HEK293 (cell line): ENCODE results near the gene TCF3.

Experiments
- SALL2 ChIP-seq: fragments of 450-650 bp; formaldehyde crosslinking; IDR thresholded peaks from 2 replicates; pipeline ENCODE4 v1.5.0; 2017; ENCODE audit warnings: missing biosample characterization, mild to moderate bottlenecking, missing genetic modification characterization, borderline replicate concordance
- SP3 ChIP-seq: fragments of 450-650 bp; formaldehyde crosslinking; IDR thresholded peaks from 2 replicates; pipeline ENCODE4 v1.5.1; 2016; ENCODE audit warnings: missing biosample characterization, missing genetic modification characterization
- TCF7L2 ChIP-seq: IDR thresholded peaks from 2 replicates; pipeline ENCODE4 v1.6.1; 2011; ENCODE audit warnings: low read depth, mild to moderate bottlenecking, inconsistent platforms, low read length, moderate library complexity, borderline replicate concordance
- WT1 ChIP-seq: fragments of 450-650 bp; formaldehyde crosslinking; IDR thresholded peaks from 2 replicates; pipeline ENCODE4 v1.5.1; 2016; ENCODE audit warnings: missing biosample characterization, missing genetic modification characterization
- ZBTB10 ChIP-seq: fragments of 450-650 bp; formaldehyde crosslinking; IDR thresholded peaks from 2 replicates; pipeline ENCODE4 v1.5.1; 2016; ENCODE audit warnings: missing biosample characterization, missing genetic modification characterization
- ZBTB48 ChIP-seq: fragments of 450-650 bp; formaldehyde crosslinking; IDR thresholded peaks from 2 replicates; pipeline ENCODE4 v1.5.1; 2016; ENCODE audit warnings: missing biosample characterization, missing genetic modification characterization
- ZBTB49 ChIP-seq: fragments of 450-650 bp; formaldehyde crosslinking; IDR thresholded peaks from 2 replicates; pipeline ENCODE4 v1.5.1; 2016; ENCODE audit warnings: missing biosample characterization, missing genetic modification characterization, low read depth
- ZEB2 ChIP-seq: fragments of 450-650 bp; formaldehyde crosslinking; IDR thresholded peaks from 2 replicates; pipeline ENCODE4 v1.5.1; 2016; ENCODE audit warnings: missing biosample characterization, missing genetic modification characterization
- ZNF174 ChIP-seq: fragments of 450-650 bp; formaldehyde crosslinking; IDR thresholded peaks from 2 replicates; pipeline ENCODE4 v1.5.0; 2017; ENCODE audit warnings: missing biosample characterization, mild to moderate bottlenecking, missing genetic modification characterization
- ZNF19 ChIP-seq: fragments of 450-650 bp; formaldehyde crosslinking; IDR thresholded peaks from 2 replicates; pipeline ENCODE4; 2016; ENCODE audit warnings: missing biosample characterization, missing genetic modification characterization, low read depth
- ZNF324 ChIP-seq: fragments of 450-650 bp; formaldehyde crosslinking; IDR thresholded peaks from 2 replicates; pipeline ENCODE4 v1.5.1; 2016; ENCODE audit warnings: missing biosample characterization, missing genetic modification characterization
- ZNF398 ChIP-seq: fragments of 450-650 bp; formaldehyde crosslinking; IDR thresholded peaks from 2 replicates; pipeline ENCODE4 v1.5.1; 2017; ENCODE audit warnings: missing biosample characterization, missing genetic modification characterization
- ZNF473 ChIP-seq: fragments of 450-650 bp; formaldehyde crosslinking; IDR thresholded peaks from 2 replicates; pipeline ENCODE4 v1.5.1; 2017; ENCODE audit warnings: missing biosample characterization, missing genetic modification characterization
- ZNF561 ChIP-seq: fragments of 450-650 bp; IDR thresholded peaks from 2 replicates; pipeline ENCODE4 v1.5.1; 2018; ENCODE audit warnings: missing biosample characterization, missing genetic modification characterization, borderline replicate concordance
- ZNF692 ChIP-seq: fragments of 450-650 bp; formaldehyde crosslinking; IDR thresholded peaks from 2 replicates; pipeline ENCODE4 v1.5.1; 2016; ENCODE audit warnings: missing biosample characterization, missing genetic modification characterization
- ZNF830 ChIP-seq: fragments of 450-650 bp; IDR thresholded peaks from 2 replicates; pipeline ENCODE4 v1.5.0; 2018; ENCODE audit warnings: missing biosample characterization, missing genetic modification characterization, low read depth, mild to moderate bottlenecking, moderate library complexity
- ZNF837 ChIP-seq: fragments of 450-650 bp; formaldehyde crosslinking; IDR thresholded peaks from 2 replicates; pipeline ENCODE4 v1.5.1; 2016; ENCODE audit warnings: missing biosample characterization, missing genetic modification characterization
- ZSCAN4 ChIP-seq: fragments of 450-650 bp; formaldehyde crosslinking; IDR thresholded peaks from 2 replicates; pipeline ENCODE4 v1.5.1; 2017; ENCODE audit warnings: missing biosample characterization, missing genetic modification characterization

Gene TCF3

GRCh38 chr19:1568320-1569019 lies 83.9 kb downstream of the TCF3 start, which contains the start of gene MEX3D (continued):
- TF ChIP-seq ZNF19 = no peak
- TF ChIP-seq ZNF692 (tag by site-specific recombination) = peak; percentile 78
- no peak for TF ChIP-seq TCF7L2
- TF ChIP-seq ZNF830 (tag by site-specific recombination) = no peak
- TF ChIP-seq SALL2 (tag by site-specific recombination) = no peak
- TF ChIP-seq ZNF837 (tag by site-specific recombination) = no peak
- no peak for TF ChIP-seq ZNF324 (tag by site-specific recombination)
- no peak for TF ChIP-seq ZBTB49 (tag by site-specific recombination)
- no peak for TF ChIP-seq ZNF174 (tag by site-specific recombination)
- peak; percentile 19; the same call in 1 of the 2 replicates for TF ChIP-seq WT1 (tag by site-specific recombination)
- TF ChIP-seq ZBTB10 (tag by site-specific recombination) = peak; percentile 71
- no peak for TF ChIP-seq ZNF473 (tag by site-specific recombination)
- TF ChIP-seq ZNF561 = no peak
- peak; percentile 54; the same call in 1 of the 2 replicates for TF ChIP-seq ZBTB48 (tag by site-specific recombination)
- peak; percentile 50; the same call in 1 of the 2 replicates for TF ChIP-seq ZEB2 (tag by site-specific recombination)
- 0 out of 2 replicates have a peak, but pooled peaks have one; percentile 8 for TF ChIP-seq ZNF398 (tag by site-specific recombination)
- peak; percentile 37; the same call in 1 of the 2 replicates for TF ChIP-seq SP3 (tag by site-specific recombination)
- 0 out of 2 replicates have a peak, but pooled peaks have one; percentile 25 for TF ChIP-seq ZSCAN4 (tag by site-specific recombination)
- TF ChIP-seq, all 188 proteins: peak for 19
